HepG2 (cell line): Measurements from ENCODE around the gene NEFH. TPM values are rescaled to one million over a fixed set of nuclear protein-coding genes. Genes with fewer than 3 reads are reported as not detected.

Source experiments
- ATAC-seq: fragments of 200-7000 bp; cut with Tn5 transposase; 3 replicates; pipeline ENCODE4 v1.9.1; 2020; ENCODE audit warnings: mild to moderate bottlenecking, moderate library complexity
- BruUV-seq: library from RNA; stranded (reverse); fragments of 400-500 nt; replicated peaks from 2 replicates; lab custom pipeline; 2021; lab: Mats Ljungman, UMichigan
- CTCF ChIA-PET: fragments of 300-600 bp; formaldehyde crosslinking; extraction: SDS; loops from one replicate; lab custom pipeline; 2021; ENCODE audit warnings: low total read pairs, inconsistent platforms, low intra/inter-chr PET ratio; lab: Yijun Ruan, JAX
- POLR2A ChIA-PET: fragments of 350-600 bp; sonication (Branson Sonifier 250); formaldehyde crosslinking; loops from one replicate; lab custom pipeline; 2020; ENCODE audit warnings: antibody characterized with exemption, inconsistent platforms; lab: Yijun Ruan, JAX
- DNase-seq: peaks from one replicate; pipeline ENCODE4 v3.0.0-alpha.2; 2015; ENCODE audit warnings: low spot score
- FAIRE-seq: peaks from 3 replicates; lab custom pipeline; 2011; peaks lifted over from hg19 to GRCh38; lab: Jason Lieb, UNC
- H2AFZ ChIP-seq: one replicate; pipeline ENCODE4 v1.6.1; 2011; ENCODE audit warnings: low read length, inconsistent platforms
- H3K27ac ChIP-seq: fragments of 300-600 bp; 3 replicates; pipeline ENCODE4 v1.8.0; 2011; ENCODE audit warnings: mixed run types, mild to moderate bottlenecking, mixed read lengths, low read length, inconsistent platforms; ENCODE audit not compliant: insufficient read depth; ENCODE audit errors: extremely low read length
- H3K27me3 ChIP-seq, 2 experiments: fragments of 200-600 bp in 1 of 2; 2 replicates in 1 of 2; 3 replicates in 1 of 2; pipeline versions ENCODE4 v1.6.0 to v1.8.0; 2011; ENCODE audit warnings: low read length in 2 of 2, mild to moderate bottlenecking in 2 of 2, moderate library complexity in 2 of 2, inconsistent platforms in 1 of 2; ENCODE audit not compliant: insufficient read depth in 2 of 2, control insufficient read depth in 1 of 2
- H3K36me3 ChIP-seq, 2 experiments: fragments of 200-600 bp in 1 of 2; replicated peaks in 1 of 2; 2 replicates in 1 of 2; 3 replicates in 1 of 2; pipeline versions ENCODE4 v1.5.1 to v1.8.0; 2011; ENCODE audit warnings: low read length in 2 of 2, inconsistent platforms in 1 of 2; ENCODE audit not compliant: insufficient read depth in 2 of 2, control insufficient read depth in 1 of 2
- H3K4me1 ChIP-seq: 2 replicates; pipeline ENCODE4 v1.5.1; 2012; ENCODE audit warnings: low read length, inconsistent platforms; ENCODE audit not compliant: insufficient read depth
- H3K4me2 ChIP-seq: 2 replicates; pipeline ENCODE4 v1.6.0; 2011; ENCODE audit warnings: low read depth, low read length, inconsistent platforms
- H3K4me3 ChIP-seq, 3 experiments: fragments of 200-600 bp in 1 of 3; sonication (generic), shearing (Covaris generic) in 1 of 3; replicated peaks in 1 of 3; 2 replicates each; pipeline ENCODE4 v1.5.1; 2011 to 2016; ENCODE audit warnings: low read length in 3 of 3, inconsistent platforms in 2 of 3, low read depth in 2 of 3, mild to moderate bottlenecking in 2 of 3, control low read depth in 1 of 3, mixed read lengths in 1 of 3; ENCODE audit not compliant: insufficient read depth in 1 of 3
- H3K79me2 ChIP-seq: one replicate; pipeline ENCODE4 v1.6.1; 2011; ENCODE audit warnings: low read length, inconsistent platforms; ENCODE audit not compliant: insufficient read depth
- H3K9ac ChIP-seq: 2 replicates; pipeline ENCODE4 v1.6.0; 2011; ENCODE audit warnings: mild to moderate bottlenecking, low read depth, low read length, inconsistent platforms; ENCODE audit not compliant: insufficient read depth
- H3K9me3 ChIP-seq: 2 replicates; pipeline ENCODE4 v1.5.1; 2012; ENCODE audit warnings: mild to moderate bottlenecking, low read length
- H4K20me1 ChIP-seq: 2 replicates; pipeline ENCODE4 v1.6.0; 2011; ENCODE audit warnings: inconsistent platforms, mild to moderate bottlenecking, low read length, moderate library complexity; ENCODE audit not compliant: insufficient read depth
- AFF4 ChIP-seq: sonication (generic); formaldehyde crosslinking; IDR thresholded peaks from 2 replicates; pipeline ENCODE4 v1.4.0; 2020; ENCODE audit warnings: missing genetic modification reagents
- AKAP8 ChIP-seq: sonication (generic); formaldehyde crosslinking; IDR thresholded peaks from 2 replicates; pipeline ENCODE4 v1.5.1; 2020; ENCODE audit warnings: mild to moderate bottlenecking, missing genetic modification reagents
- KMT2B ChIP-seq: IDR thresholded peaks from 2 replicates; pipeline ENCODE4 v1.6.1; 2016; ENCODE audit warnings: missing genetic modification reagents, missing compliant biosample characterization
- TCF7L2 ChIP-seq: IDR thresholded peaks from 2 replicates; pipeline ENCODE4 v1.6.1; 2011; ENCODE audit warnings: mild to moderate bottlenecking, low read depth, low read length, moderate library complexity
- ZNF274 ChIP-seq: sonication (generic); formaldehyde crosslinking; IDR thresholded peaks from 2 replicates; pipeline ENCODE4 v1.5.1; 2020; ENCODE audit warnings: mild to moderate bottlenecking, missing genetic modification reagents
- ZNF629 ChIP-seq: sonication (generic); formaldehyde crosslinking; conservative IDR thresholded peaks from 2 replicates; pipeline ENCODE4 v1.5.0; 2020; ENCODE audit warnings: missing genetic modification reagents
- ZSCAN22 ChIP-seq: sonication (generic); formaldehyde crosslinking; IDR thresholded peaks from 2 replicates; pipeline ENCODE4 v1.4.0; 2020; ENCODE audit warnings: mild to moderate bottlenecking, missing genetic modification reagents
- WGBS: methylation state at CpG from one replicate; pipeline ENCODE4 v1.1.6; 2017; ENCODE audit warnings: low lambda C conversion rate; 5-methylcytosine and 5-hydroxymethylcytosine counted together
- in situ Hi-C: cut with HindIII; loops from 2 replicates; pipeline ENCODE4 v1.10.0; 2017; ENCODE audit warnings: low pct_unique_long_range_greater_than_20kb; ENCODE audit not compliant: extremely low pct_ligation_motif_present
- intact Hi-C: fragments of 100-400 bp; cut with micrococcal nuclease; formaldehyde crosslinking; loops from one replicate; pipeline ENCODE4 v1.10.0; 2022; ENCODE audit not compliant: unreplicated experiment
- polyA plus RNA-seq, 8 experiments: library from polyadenylated mRNA; depleted of rRNA in 3 of 8; stranded (reverse) in 7 of 8; unstranded in 1 of 8; fragments of >200 nt; fragmentation: Illumina TruSeq in 4 of 8; extraction: Trizol in 4 of 8; gene quantifications; 2 replicates each; pipeline versions ENCODE4 v1.2.1 to v1.2.3, GENCODE V29; 2011 to 2016; ENCODE audit warnings: low read depth in 4 of 8, missing spikeins in 1 of 8, mixed read lengths in 1 of 8; ENCODE audit not compliant: insufficient read depth in 1 of 8
- total RNA-seq, 5 experiments: library from RNA; depleted of rRNA; stranded (reverse); fragments of >200 nt; fragmentation: Illumina TruSeq; extraction: Trizol; gene quantifications; 2 replicates each; pipeline ENCODE4 v1.2.3, GENCODE V29; 2016; ENCODE audit warnings: low read depth in 1 of 5

The NEFH gene
- total and polyA plus RNA-seq, 2 of the 13 experiments (the other 11 are each of a cell fraction or from before 2014, with no cell fraction given) = not detected

- no peak for TF ChIP-seq AFF4 (CRISPR knock-in tag)
Observed at GRCh38 chr22:29463629-29464028, 16.4 kb upstream of the NEFH start (continued).

GRCh38 chr22:29464581-29464980 lies 15.4 kb upstream of the NEFH start:
- no peak for ATAC-seq
- no peak overlapping the region for H3K9ac ChIP-seq
- no peak overlapping the region for H3K4me2 ChIP-seq
- POLR2A ChIA-PET = no interaction called here
- no peak overlapping the region for H3K27ac ChIP-seq
- intact Hi-C loops (no loop called here), in situ Hi-C loops (no loop called here)
- no peak overlapping the region for H2AFZ ChIP-seq
- no peak for FAIRE-seq
- CTCF ChIA-PET = no interaction called here
- no peak overlapping the region for H3K4me3 ChIP-seq
- 44% methylated on average over 7 of the region's 7 CpGs for WGBS
- H3K9me3 ChIP-seq = no peaks in the 10 kb centered on the region
- no TSS peak for BruUV-seq
- H4K20me1 ChIP-seq = no peaks in the 10 kb centered on the region
- H3K79me2 ChIP-seq = no peaks in the 10 kb centered on the region
- DNase-seq = no peak
- no peaks in the 10 kb centered on the region for H3K4me1 ChIP-seq
- no peaks in the 10 kb centered on the region for H3K36me3 ChIP-seq
- no peak for TF ChIP-seq ZNF274 (CRISPR knock-in tag)
- peak; percentile 57 for TF ChIP-seq ZNF629 (CRISPR knock-in tag)
- TF ChIP-seq AKAP8 = no peak
- TF ChIP-seq ZSCAN22 = no peak
- TF ChIP-seq TCF7L2 = no peak
- TF ChIP-seq KMT2B (CRISPR knock-in tag) = no peak
- peaks cover 6 to 31% of the 10 kb centered on the region in 2 experiments; a peak in 3 of 5 replicates for H3K27me3 ChIP-seq
